Coronary artery (tissue), 2 donors: ENCODE results near the gene CD68.

ENCODE experiments used
- DNase-seq: peaks from one replicate; pipeline ENCODE4 v3.0.0-alpha.2; 2017; ENCODE audit warnings: low spot score
- H3K27ac ChIP-seq, 2 donors: fragments of 200-600 bp; sonication (generic); one replicate each; pipeline ENCODE4 v1.5.1; 2016 to 2019
- H3K4me3 ChIP-seq: fragments of 200-600 bp; sonication (generic); 2 replicates; pipeline ENCODE4 v1.5.1; 2016; ENCODE audit warnings: mild to moderate bottlenecking, moderate library complexity
- TF ChIP-seq, protein P1 (sequence below): fragments of 200-600 bp; sonication (generic); IDR thresholded peaks from one replicate; pipeline ENCODE4 v1.5.1; 2019; ENCODE audit warnings: antibody characterized with exemption

CD68 gene

GRCh38 chr17:7570351-7570750, 9.1 kb upstream of the CD68 start:
- DNase-seq: no peak
- Histone ChIP-seq H3K27ac (no peak overlapping the region), H3K4me3 (no peak overlapping the region)
- TF ChIP-seq, protein P1, sequence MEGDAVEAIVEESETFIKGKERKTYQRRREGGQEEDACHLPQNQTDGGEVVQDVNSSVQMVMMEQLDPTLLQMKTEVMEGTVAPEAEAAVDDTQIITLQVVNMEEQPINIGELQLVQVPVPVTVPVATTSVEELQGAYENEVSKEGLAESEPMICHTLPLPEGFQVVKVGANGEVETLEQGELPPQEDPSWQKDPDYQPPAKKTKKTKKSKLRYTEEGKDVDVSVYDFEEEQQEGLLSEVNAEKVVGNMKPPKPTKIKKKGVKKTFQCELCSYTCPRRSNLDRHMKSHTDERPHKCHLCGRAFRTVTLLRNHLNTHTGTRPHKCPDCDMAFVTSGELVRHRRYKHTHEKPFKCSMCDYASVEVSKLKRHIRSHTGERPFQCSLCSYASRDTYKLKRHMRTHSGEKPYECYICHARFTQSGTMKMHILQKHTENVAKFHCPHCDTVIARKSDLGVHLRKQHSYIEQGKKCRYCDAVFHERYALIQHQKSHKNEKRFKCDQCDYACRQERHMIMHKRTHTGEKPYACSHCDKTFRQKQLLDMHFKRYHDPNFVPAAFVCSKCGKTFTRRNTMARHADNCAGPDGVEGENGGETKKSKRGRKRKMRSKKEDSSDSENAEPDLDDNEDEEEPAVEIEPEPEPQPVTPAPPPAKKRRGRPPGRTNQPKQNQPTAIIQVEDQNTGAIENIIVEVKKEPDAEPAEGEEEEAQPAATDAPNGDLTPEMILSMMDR: no peak

- H3K4me3 ChIP-seq: peak overlapping the region; percentile 75
- DNase-seq: no peak
- peak overlapping the region; percentile 79 to 96 for H3K27ac ChIP-seq
- TF ChIP-seq, protein P1: no peak
Measured at GRCh38 chr17:7572338-7572587, 7.2 kb upstream of the CD68 start.

DNA sequence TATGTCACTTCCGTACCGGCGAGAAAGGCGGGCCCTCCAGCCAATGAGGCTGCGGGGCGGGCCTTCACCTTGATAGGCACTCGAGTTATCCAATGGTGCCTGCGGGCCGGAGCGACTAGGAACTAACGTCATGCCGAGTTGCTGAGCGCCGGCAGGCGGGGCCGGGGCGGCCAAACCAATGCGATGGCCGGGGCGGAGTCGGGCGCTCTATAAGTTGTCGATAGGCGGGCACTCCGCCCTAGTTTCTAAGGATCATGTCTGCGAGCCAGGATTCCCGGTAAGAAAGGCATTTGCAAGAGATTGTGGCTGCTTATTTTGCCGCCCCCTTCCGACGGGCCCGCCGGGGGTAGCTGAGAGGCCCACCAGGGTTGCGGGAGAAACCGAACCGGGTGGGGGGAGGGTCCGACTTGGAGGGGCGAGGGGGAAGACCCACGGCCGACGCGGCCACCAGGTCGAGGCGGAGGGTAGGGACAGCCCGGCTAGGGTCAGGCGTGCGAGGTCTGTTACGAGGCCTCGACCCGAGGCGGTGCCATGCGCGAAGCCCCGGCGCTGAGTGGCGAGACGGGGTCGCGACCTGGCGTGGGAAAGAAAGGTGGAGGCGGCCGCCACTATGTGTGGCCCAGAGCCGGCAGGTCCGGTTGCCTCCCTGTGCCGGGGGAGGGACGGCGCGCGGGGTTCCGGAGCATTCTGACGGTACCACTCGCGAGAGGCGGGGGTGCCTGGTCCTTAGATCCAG, 6.7 kb upstream of the CD68 start:
- DNase-seq: peak; percentile 100
- Histone ChIP-seq H3K27ac (peak overlapping the region; percentile 99), H3K4me3 (peak overlapping the region; percentile 92)
- TF ChIP-seq, protein P1: no peak

GRCh38 chr17:7573324-7574080, 5.9 kb upstream of the CD68 start:
- Histone ChIP-seq H3K4me3 (peak overlapping the region; percentile 92), H3K27ac (peak overlapping the region; percentile 99)
- TF ChIP-seq, protein P1: no peak
- peak; percentile 94 for DNase-seq

GRCh38 chr17:7574176-7574953, 5.1 kb upstream of the CD68 start:
- DNase-seq: no peak
- Histone ChIP-seq H3K4me3 (peak overlapping the region; percentile 92), H3K27ac (peak overlapping the region; percentile 99)
- TF ChIP-seq, protein P1: no peak

- Histone ChIP-seq H3K27ac (peak overlapping the region in 1 of 2 donors; percentile 3), H3K4me3 (peak overlapping the region; percentile 92)
- TF ChIP-seq, protein P1: no peak
- no peak for DNase-seq
Measured at GRCh38 chr17:7575481-7575883, 4.0 kb upstream of the CD68 start.
